ENCODE data around the gene GSDMA.

Gene GSDMA

GRCh38 chr17:39962642-39963220 lies at the start of gene GSDMA:
Gene GSDMA, plus strand, starts transcription at chr17:39963004. Its CDS starts 2,684 bp downstream, at chr17:39965688.
- no peak for DNase-seq

- no peak for DNase-seq
Observed at GRCh38 chr17:39913989-39914388, 48.8 kb upstream of the GSDMA start.

- DNase-seq = no peak
Observed at GRCh38 chr17:39915559-39915958, 47.2 kb upstream of the GSDMA start.

GRCh38 chr17:39916918-39917317 lies 45.9 kb upstream of the GSDMA start:
- DNase-seq = no peak

GRCh38 chr17:39919087-39919683 lies 43.6 kb upstream of the GSDMA start:
- no peak for DNase-seq

- no peak for DNase-seq
Observed at GRCh38 chr17:39920218-39921210, 42.3 kb upstream of the GSDMA start.

GRCh38 chr17:39921323-39921722 lies 41.5 kb upstream of the GSDMA start:
- no peak for DNase-seq

- DNase-seq = no peak
Observed at GRCh38 chr17:39922006-39922405, 40.8 kb upstream of the GSDMA start.

- no peak for DNase-seq
Observed at GRCh38 chr17:39923230-39923629, 39.6 kb upstream of the GSDMA start.

- no peak for DNase-seq
Observed at GRCh38 chr17:39923836-39924690, 38.7 kb upstream of the GSDMA start.

GRCh38 chr17:39924691-39925055 lies 38.1 kb upstream of the GSDMA start:
- no peak for DNase-seq

- no peak for DNase-seq
Observed at GRCh38 chr17:39925282-39926134, 37.3 kb upstream of the GSDMA start.

GRCh38 chr17:39926135-39926587 lies 36.6 kb upstream of the GSDMA start:
- DNase-seq = no peak

- no peak for DNase-seq
Observed at GRCh38 chr17:39926588-39927100, 36.2 kb upstream of the GSDMA start.

- peak; percentile 85 for DNase-seq
Observed at GRCh38 chr17:39927101-39927928, 35.5 kb upstream of the GSDMA start, which contains the start of the genes LRRC3C and ORMDL3. Gene LRRC3C, plus strand, starts transcription at chr17:39927732. Its CDS starts 13,792 bp downstream, at chr17:39941524. Gene ORMDL3, minus strand, starts transcription at chr17:39927601. Its CDS starts 3,398 bp downstream, at chr17:39924203.

GRCh38 chr17:39927929-39928857 lies 34.6 kb upstream of the GSDMA start:
- DNase-seq = no peak

- DNase-seq = no peak
Observed at GRCh38 chr17:39928858-39929645, 33.8 kb upstream of the GSDMA start.
